KBM-7 (cell line): ENCODE results near the gene LPIN2.
A peak's percentile ranks its signal among the peaks of the same experiment; 100 is the strongest.

Experiments used
- DNase-seq: peaks from one replicate; pipeline ENCODE4 v3.0.0-alpha.2; 2015
- in situ Hi-C: fragments of 300-500 bp; cut with MboI; formaldehyde crosslinking; loops from 2 replicates; pipeline ENCODE4 v1.14.3; 2020; ENCODE audit warnings: low sequenced_read_pairs, low pct_unique_long_range_greater_than_20kb, mixed read lengths

Gene LPIN2

GRCh38 chr18:2984703-2985261 lies 28.2 kb downstream of the LPIN2 start:
- DNase-seq, result no peak
- in situ Hi-C loops, result no loop called here

- in situ Hi-C loops, result no loop called here
- DNase-seq, result no peak
Observed at GRCh38 chr18:2984091-2984490, 28.9 kb downstream of the LPIN2 start.

GRCh38 chr18:2983296-2983695 lies 29.6 kb downstream of the LPIN2 start:
- no peak for DNase-seq
- in situ Hi-C loops, result no loop called here

- no peak for DNase-seq
Observed at GRCh38 chr18:2982452-2983269, 30.3 kb downstream of the LPIN2 start.

GRCh38 chr18:2982022-2982421 lies 30.9 kb downstream of the LPIN2 start:
- in situ Hi-C loops, result no loop called here
- DNase-seq, result no peak

More at GRCh38 chr18:2982452-2983269, 30.3 kb downstream of the LPIN2 start:
- in situ Hi-C loops, result no loop called here

- in situ Hi-C loops, result no loop called here
- DNase-seq, result no peak
Observed at GRCh38 chr18:2981212-2981728, 31.7 kb downstream of the LPIN2 start.

GRCh38 chr18:2979871-2980790 lies 32.8 kb downstream of the LPIN2 start:
- in situ Hi-C loops, result no loop called here
- peak; percentile 65 for DNase-seq

- in situ Hi-C loops, result no loop called here
- DNase-seq, result no peak
Observed at GRCh38 chr18:2979129-2979528, 33.8 kb downstream of the LPIN2 start.

- in situ Hi-C loops, result no loop called here
- DNase-seq, result no peak
Observed at GRCh38 chr18:2978661-2979106, 34.3 kb downstream of the LPIN2 start.

- no peak for DNase-seq
Observed at GRCh38 chr18:2978208-2978607, 34.7 kb downstream of the LPIN2 start.

GRCh38 chr18:2976218-2977132 lies 36.5 kb downstream of the LPIN2 start:
- DNase-seq, result no peak
- in situ Hi-C loops, result no loop called here

More at GRCh38 chr18:2978208-2978607, 34.7 kb downstream of the LPIN2 start:
- in situ Hi-C loops, result no loop called here

- in situ Hi-C loops, result no loop called here
Observed at GRCh38 chr18:2974731-2975130, 38.2 kb downstream of the LPIN2 start.

GRCh38 chr18:2971741-2972552 lies 41.0 kb downstream of the LPIN2 start:
- peak; percentile 62 for DNase-seq
- in situ Hi-C loops, result no loop called here

More at GRCh38 chr18:2974731-2975130, 38.2 kb downstream of the LPIN2 start:
- no peak for DNase-seq

GRCh38 chr18:2970772-2971659 lies 41.9 kb downstream of the LPIN2 start:
- peak; percentile 83 for DNase-seq
- in situ Hi-C loops, result no loop called here

- DNase-seq, result no peak
- in situ Hi-C loops, result no loop called here
Observed at GRCh38 chr18:2970344-2970743, 42.6 kb downstream of the LPIN2 start.

GRCh38 chr18:2969695-2970094 lies 43.2 kb downstream of the LPIN2 start:
- peak; percentile 51 for DNase-seq
- in situ Hi-C loops, result no loop called here

- in situ Hi-C loops, result no loop called here
- no peak for DNase-seq
Observed at GRCh38 chr18:2968606-2969005, 44.3 kb downstream of the LPIN2 start.
